Measurements from ENCODE around the gene CCL3.
"Not testable (repeated sequence)": the region's sequence is repeated elsewhere in the genome, so short reads cannot be mapped to it uniquely, and the experiment has no call there.

The CCL3 gene

GRCh38 chr17:36114971-36115648 lies 25.2 kb upstream of the CCL3 start:
- not testable (repeated sequence) for DNase-seq

- DNase-seq, result not testable (repeated sequence)
Observed at GRCh38 chr17:36113131-36113530, 23.2 kb upstream of the CCL3 start.

DNA sequence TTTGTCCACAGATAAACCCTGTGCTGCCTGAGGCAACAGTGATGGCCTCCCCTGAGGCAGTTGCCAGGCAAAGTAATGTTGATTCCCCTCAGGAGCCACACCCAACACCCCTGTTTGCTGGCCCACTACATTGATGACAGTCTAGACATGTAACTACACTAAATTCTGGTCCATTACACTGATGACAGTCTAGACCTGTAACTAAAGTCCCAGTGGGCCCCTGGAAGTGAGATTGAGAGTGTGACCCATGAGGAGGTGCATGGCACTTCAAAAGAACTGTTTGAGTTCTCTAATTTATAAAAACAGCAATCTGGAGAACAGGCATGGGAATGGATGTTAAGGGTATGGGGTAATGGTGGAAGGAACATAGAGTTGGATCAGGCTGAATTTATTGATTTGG lies 22.6 kb upstream of the CCL3 start:
- DNase-seq, result no peak

DNA sequence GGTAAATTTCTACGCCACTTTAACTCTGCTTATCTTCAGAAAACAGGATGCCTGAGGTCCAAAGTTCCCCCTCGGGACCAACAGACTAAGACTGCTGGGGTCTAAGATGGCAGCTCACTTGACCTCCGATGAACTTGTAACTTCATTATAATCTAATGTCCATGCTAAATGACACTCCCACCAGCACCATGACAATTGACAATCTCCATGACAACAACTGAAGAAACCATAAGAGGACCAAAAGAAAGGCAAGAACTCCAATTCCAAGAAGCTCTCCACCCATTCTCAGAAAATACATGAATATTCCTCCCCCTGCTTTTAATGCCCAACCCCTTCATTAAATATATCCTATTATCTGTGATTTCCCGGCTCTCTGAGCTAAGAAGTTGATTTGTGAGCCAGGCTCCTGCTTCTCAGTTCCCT lies 21.1 kb upstream of the CCL3 start:
- DNase-seq, result no peak

DNA sequence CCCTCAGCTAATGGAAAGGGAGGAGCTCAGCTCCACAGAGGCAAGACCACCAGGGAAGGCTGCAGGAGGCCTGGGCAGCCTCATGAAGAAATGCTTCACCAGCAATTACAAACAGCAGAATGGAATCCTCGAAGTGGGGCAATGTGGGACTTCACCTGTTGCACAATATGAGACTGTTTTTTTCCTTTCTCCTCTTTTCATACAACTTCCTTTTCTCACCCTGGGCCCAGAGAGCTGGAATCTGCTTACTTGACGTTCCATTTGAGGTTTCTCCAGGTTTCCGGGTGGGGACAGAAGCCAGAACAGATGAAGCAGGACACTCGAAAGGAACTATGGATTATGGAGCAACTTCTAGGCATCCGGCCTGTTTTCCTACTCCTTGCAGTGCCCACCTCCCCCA lies 18.3 kb upstream of the CCL3 start:
- DNase-seq, result not testable (repeated sequence)

DNA sequence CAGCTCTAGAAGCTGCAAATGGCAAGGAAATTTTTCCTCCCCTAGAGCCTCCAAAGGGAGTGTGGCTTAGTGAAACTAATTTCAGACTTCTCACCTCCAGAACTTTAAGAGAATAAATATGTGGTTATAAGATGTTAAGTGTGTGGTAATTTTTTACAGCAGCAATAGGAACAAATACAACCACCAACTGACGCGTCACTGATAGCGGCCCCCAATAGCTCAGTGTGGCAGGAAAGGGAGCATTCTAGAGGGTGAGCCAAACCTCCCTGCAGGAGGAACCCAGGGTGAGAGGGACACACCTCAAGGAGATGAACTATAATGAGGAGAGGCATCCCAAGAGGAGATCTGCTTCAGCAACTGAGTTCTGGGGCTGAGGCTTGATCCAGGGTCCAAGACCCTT lies 17.7 kb upstream of the CCL3 start:
- DNase-seq, result no peak

DNA sequence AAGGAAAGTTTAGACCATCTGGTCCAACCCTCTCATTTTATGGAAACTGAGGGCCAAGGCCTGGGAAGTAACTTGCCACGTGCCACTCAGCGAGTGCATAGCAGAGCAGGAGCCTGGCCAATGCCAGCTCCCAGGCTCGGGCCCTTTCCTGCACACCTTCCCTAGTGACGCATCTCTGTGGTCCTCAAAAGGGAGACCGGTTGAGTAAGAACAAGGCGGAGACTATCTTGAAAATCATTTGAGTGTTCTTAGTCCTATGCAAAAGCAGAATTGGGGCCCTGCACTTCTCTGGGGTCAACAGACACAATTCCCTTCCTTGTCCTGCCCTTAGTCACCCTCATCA lies 16.5 kb upstream of the CCL3 start:
- DNase-seq, result no peak

DNA sequence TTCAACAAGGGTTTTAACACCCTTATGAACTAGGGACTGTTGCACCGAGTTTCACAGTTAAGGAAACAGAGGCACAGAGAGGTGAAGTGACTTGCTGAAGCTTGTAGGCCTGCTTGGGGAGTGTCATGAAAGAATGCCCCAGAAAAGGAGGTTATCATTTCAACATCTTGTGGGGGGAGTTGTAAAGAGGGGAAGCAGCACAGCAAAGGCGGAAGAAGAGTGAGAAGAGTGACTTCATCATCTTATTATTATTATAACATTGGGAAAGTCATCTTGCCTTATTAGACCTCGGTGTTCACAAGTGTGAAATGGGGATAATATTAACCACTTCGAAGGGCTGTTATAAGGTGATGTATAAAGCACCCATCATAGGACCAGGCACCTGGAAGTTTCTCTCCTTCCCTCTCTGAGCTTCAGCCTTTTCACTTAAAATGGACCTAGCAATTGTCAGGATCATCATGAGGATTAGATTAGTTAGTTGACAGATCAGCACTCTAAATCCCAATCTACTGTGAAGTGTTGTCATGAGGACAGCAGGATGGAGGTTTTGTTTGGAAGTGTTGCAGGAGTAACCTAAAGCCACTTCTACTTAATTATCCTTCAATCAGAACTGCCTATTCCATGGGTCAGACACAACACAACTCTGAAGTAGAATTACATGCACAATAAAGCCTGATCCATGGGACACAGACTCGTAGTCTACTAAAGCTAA lies 16.0 kb upstream of the CCL3 start:
- DNase-seq, result no peak

DNA sequence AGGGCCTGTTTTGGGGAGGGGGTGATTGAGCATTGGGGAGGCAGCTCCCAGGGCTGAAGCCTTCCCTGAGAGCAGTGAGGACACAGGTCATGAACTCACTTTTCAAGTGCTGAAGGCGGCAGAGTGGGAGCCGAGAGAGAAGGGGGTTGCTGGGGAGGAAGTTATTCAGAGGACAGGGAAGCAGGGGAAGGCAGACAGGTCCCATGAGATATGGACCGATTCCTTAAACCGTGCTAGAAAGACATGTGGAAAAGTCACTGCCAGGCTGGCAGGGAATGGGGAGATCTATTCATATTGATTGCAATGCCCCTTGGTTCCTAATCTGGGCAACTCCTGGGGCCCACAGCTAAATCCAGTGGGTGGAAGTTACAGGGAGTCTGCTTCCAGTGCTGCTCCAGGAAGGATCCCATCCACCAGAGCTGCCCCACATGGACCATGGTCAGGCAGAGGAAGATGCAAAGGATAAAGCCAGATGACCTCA lies 14.8 kb upstream of the CCL3 start:
- no peak for DNase-seq

DNA sequence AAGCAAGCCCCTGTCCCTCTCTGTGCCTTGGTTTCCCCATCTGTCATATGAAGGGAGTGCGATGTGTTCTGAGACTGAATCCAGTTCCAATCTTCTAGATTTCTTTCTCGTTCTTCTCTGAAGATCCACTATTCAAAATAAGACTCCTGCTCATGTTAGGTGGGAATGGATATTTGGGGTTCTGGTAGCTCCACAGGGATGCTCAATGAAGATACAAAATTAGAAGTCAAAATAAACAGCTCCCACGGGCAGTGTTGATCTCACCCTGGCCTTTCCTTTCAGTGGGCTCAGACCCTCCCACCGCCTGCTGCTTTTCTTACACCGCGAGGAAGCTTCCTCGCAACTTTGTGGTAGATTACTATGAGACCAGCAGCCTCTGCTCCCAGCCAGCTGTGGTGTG lies 14.3 kb upstream of the CCL3 start:
- DNase-seq, result not testable (repeated sequence)

DNA sequence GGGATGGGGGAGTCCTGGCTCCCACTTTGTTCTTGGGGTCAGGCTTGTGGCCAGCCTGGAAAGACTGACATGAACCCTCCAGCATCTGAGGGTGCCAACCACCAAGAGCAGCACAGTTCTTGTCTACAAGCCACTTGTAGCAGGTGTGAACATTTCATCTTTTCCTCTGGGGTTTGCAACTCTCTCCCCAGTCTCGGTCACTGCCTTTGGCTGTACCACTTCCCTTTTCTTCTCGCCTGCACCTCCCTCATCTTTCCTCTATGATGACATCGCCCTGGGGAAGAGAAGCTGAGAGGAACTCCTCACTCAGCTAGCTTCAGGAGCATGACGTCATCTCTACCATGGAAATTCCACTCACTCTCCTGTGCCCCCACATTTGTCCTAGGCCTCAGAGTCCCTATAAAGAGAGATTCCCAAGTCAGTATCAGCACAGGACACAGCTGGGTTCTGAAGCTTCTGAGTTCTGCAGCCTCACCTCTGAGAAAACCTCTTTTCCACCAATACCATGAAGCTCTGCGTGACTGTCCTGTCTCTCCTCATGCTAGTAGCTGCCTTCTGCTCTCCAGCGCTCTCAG lies 13.5 kb upstream of the CCL3 start, which contains the start of gene CCL4:
Gene CCL4, plus strand, starts transcription at position 427 of the 575 bp plus-strand sequence. Its CDS starts 79 bp downstream, at position 506.
- peak; percentile 55 to 63 for DNase-seq

GRCh38 chr17:36099004-36099403 lies 9.1 kb upstream of the CCL3 start:
- not testable (repeated sequence) for DNase-seq

DNA sequence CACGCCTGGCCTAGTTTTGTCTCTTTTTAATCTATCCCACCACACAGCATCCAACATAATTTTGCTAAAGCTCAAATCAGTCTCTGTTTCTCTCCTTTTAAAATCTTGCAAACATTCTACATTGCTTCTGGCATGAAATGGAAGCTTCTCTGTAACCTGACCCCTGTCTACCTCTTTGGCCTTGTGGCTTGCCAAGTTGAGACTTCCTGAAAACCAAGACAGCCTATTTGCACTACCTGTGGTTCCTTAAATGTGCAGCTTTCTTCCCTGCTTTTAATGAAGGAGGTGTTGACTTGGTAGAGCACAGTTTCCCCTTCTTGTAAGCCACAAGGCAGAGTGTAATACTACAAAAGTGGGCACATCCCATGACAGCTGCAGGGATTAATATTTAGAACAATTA lies 6.0 kb upstream of the CCL3 start:
- peak in 1 of 2 experiments; percentile 29 for DNase-seq

- no peak for DNase-seq
Observed at GRCh38 chr17:36094746-36095145, 4.8 kb upstream of the CCL3 start.

DNA sequence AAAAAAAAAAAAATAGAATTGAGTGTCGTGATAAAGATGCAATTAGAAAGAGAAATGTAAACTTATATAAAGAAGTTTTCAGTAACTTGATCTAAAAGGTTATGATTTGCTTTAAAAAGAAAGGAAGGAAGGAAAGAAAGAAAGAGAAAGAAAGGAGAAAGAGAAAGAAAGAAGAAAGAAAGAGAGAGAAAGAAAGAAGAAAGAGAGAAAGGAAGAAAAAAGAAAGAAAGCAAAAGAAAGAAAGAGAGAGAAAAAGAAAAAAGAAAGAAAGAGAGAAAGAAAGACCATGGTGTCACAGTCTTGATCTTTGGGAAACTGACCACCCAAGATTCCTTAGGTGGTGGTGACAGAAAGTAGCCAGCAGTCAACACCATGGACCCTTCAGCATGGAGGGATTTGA lies 4.3 kb upstream of the CCL3 start:
- no peak for DNase-seq

- DNase-seq, result not testable (repeated sequence)
Observed at GRCh38 chr17:36092715-36093114, 2.8 kb upstream of the CCL3 start.

DNA sequence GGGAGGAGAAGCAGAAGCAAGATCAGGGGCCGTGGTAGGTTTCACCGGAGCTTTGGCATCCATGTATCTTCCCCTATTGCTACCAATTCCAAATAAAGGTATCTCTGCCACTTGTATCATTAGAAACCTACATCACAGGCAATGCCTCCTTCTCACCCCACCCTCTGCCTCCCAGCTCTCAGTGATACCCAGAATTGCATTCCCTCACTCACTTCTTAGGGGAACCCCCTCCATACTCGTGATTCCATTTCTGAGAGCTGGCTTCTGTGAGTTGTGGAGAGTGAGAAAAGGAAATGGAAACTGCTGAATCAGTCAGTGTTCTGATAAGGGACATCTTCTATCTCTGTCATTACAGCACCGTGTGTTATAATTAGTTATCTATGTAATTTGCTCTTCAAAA lies 2.3 kb upstream of the CCL3 start:
- DNase-seq, result no peak

DNA sequence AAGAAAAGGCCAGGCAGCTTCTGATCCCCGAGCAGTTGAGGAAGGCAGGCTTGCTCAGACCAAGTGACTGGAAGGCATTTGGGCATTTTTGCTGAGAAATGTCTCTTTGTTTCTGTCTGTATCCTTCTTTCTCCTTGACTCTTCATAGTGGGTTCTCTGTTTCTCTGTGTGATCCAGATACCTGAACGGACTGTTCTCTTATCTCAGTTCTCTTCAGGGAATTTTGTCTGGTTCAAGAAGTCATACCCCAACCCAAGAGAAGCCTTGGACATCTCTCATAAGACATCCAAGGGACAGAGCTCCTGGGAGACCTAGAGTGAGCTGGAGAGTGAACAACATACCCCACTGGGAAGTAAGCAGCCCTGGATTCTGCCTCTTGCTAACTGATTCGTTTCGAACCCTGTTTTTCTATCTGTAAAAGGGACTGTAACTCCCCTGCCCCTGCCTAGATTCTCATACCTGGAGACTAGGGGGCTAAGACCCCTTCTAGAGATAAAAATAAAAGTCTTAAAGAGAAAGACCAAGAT lies 541 bp downstream of the CCL3 start:
- no peak for DNase-seq

- no peak for DNase-seq
Observed at GRCh38 chr17:36088670-36089338, 1.1 kb downstream of the CCL3 start.

DNA sequence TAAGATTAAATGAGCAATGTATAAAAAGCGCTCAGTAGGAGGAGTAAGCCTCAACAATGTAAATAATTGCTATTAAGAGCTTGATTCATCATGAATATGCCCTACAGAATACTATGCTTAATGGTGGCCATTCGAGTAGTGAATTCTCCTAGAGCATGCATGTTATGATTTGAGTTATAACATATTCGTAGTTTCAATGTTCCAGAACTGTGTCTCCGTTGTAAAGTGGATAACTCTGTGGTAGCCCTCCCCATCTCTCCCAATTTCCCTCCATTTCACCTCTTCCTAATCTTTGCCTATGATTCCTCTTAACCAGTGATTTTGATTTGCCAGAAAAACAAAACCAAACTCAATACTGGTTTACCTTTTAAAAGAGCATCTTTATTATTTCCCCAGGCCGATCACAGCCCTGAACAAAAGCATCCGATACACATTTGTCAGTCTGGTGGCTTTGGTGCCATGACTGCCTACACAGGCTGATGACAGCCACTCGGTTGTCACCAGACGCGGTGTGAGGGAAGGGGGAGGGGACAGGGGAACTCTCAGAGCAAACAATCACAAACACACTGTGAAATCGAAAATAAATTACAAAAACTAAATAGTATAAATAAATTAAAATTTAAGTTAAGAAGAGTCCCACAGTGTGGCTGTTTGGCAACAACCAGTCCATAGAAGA lies 1.9 kb downstream of the CCL3 start:
- not testable (repeated sequence) for DNase-seq

DNA sequence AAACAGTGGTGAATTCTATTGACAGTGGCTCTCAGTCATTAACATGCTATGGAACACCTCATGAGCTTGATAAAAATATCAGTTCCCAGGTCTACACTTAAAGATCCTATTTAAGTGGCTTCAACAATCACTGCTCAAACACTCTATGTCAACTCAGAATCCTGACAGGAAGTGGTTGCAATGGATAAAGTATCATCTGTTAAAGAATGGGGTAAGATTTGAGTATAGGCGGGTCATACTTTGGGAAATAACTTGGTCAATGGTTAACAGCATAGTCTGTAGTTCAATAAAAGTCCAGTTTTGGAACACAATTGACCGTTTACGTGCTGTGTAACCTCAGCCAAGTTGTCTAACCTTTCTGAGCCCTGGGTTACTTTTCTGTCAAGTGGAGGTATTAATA lies 2.5 kb downstream of the CCL3 start:
- DNase-seq, result not testable (repeated sequence)

DNA sequence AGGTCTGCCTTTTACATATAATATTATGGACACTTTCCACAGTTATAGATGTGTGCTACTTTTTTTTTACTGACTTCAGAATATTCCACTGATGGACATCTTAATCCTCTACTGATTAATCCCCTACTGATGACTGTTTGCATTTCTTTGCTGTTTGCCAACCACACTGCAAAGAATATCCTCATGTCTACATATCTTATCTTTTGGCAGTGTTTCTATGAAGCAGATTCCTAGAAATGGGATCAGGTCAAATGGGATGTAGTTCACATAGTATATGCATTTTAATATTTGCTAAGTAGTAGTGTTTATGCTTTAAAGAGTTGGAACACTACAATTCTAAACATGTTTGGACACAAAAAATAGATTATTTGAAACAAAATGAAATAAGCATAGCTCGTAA lies 3.2 kb downstream of the CCL3 start:
- no peak for DNase-seq

- peak; percentile 50 to 74 for DNase-seq
Observed at GRCh38 chr17:36085765-36086164, 4.2 kb downstream of the CCL3 start.
